Amniotic stem cell (primary cell): ENCODE data around the gene NDUFV3.
A peak's percentile ranks its signal among the peaks of the same experiment; 100 is the strongest.
"Not testable (repeated sequence)": the region's sequence is repeated elsewhere in the genome, so short reads cannot be mapped to it uniquely, and the experiment has no call there.

Source experiments
- DNase-seq: peaks from one replicate; lab custom pipeline; 2025; lab: John Stamatoyannopoulos, UW

The NDUFV3 gene

DNA sequence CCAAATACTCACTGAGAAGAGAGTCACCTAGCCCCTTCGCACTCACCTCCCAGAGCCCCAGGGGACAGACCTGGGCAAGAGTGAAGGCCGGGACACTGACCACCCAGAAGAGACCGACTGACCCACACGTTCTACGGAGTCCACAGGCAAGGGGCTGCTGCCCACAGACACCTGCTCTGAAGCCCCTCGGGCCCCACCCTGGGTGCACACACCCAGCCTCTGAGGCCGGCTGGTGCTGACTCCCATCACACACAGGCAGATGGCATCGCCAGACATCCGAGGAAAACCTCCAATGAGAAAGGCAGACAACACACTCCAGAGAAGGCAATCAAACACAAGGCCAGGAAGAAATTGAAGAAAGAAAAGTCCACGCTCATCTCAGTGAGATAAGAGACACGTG is 35.9 kb upstream of the NDUFV3 start:
- DNase-seq, result no peak

DNA sequence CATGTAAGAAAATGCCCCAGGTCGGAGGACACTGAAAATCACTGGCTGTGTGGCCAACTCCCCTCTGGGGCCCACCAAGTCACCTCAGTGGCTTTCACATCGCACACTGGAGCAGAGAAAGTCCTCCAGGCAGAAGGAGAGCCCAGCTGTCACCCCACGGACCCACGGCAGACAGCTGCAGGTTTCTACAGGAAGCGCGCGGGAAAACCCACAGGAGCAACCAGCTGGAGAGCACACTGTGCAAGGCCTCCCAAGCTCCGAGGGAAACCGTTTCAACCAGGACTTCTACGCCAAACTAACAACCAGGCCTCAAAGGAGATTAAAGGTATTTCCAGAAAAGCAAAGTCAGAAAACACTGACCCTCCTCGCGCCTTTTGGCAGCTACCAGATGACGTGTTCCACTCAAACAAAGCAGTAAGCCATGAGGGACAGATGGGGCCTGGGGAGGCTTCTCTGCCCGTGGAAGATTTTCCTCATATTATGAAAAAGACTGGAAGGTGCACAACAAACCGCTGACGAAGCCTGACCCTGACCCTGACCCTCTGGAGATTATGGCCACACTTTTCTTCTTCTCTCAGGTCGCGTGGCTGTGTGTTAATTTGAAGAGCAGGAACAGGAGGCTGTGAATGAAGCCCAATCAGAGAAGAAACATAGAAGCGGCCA is 34.8 kb upstream of the NDUFV3 start:
- DNase-seq, result no peak

DNA sequence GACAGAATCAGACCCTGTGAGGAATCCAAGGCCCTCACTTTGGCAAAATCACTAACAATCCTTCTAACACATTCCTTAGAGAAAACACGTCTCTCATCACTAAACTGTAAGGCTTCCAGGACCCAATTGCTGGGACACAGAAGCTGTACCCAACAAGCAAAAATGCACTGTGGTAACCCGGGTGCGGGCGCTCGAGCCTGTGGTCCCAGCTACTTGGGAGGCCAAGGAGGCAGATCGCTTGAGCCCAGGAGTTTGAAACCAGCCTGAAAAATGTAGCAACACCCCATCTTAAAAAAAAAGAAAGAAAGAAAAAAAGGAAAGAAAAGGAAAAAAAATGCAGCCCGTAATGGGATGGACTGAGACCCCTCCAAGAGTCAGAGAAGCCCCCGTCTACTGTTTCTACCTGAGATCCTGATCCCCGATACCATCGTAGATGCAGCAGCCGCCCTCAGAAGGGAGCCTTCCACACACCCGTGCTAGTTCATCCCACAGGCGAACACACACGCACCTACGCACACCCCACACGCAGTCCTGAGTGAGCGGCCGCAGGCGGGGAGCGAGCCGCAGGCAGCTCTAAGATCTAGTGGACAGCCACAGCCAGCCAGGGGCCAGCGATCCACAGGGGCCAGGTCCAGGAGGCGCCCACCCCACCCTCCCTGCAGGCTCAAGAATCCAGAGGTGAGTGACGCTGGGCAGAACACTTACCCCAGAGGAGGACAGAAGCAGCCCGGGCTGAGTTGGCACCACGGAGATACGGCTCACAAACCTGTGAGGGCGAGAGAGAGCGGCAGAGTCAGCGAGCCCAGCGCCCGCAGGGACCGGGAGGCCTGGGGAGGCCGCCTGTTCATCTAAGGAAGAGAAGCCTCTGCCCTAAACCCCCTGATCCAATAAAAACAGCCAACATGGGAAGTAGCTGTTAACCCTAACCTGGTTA is 33.9 kb upstream of the NDUFV3 start:
- DNase-seq, result no peak

DNA sequence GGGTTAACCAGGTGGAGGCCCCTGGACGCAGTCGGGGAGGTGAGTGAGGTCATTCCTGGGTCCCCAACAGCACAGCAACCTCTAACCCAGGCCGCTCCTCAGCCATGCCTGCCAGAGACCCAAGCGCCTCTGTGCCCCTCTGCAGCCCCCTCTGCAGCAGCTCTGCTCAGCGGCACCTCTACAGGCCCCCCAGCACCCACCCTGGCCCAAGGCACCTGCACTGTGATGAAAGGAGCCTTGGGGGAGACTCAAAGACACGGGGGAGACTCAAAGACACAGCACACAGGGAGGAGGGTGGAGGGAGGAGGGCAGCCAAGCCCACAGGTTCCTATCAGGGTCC is 33.2 kb upstream of the NDUFV3 start:
- DNase-seq, result no peak

DNA sequence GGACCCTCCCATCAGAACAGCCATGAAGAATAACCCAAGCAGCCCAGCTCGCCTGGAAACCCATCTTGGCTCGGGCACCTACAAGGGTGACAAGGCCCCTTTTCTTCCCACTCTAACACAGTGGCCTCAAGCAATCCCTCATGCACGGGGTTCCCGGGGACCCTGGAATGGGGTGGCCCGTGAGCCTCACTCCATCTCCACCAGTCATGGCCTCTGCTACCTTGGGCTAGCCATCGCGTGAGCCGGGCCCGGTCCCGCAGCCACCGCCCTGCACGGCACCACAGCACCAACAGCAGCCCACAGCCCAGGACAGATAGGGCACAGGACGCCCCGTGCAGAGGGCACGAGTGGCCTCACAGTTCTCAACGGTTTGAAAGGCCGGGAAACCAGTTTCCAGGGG is 32.8 kb upstream of the NDUFV3 start:
- no peak for DNase-seq

DNA sequence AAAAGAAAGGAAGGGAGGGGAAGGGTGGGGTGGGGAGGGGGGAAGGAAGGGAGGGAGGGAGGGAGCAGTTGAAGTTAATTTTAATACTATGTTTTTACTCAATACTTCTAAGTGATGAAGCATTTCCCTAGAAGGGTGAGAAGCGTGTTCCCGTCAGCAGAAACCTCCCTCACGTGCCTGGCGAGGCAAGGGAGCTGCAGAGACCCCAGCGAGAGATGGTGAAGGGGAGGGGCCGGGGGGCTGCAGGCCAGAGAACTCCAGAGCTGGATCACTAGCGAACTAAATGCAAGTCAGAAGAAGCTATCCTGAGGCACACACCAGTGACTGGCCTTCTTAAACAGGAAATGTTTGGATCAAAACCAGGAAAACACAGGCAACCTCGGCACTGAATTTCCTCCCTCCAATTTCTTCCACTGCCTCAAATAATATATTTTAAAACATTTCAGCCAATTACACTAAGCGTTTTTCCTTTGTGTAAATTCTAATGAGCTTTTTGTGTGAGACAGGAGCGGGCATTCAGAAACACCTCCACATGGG is 31.7 kb upstream of the NDUFV3 start:
- no peak for DNase-seq

DNA sequence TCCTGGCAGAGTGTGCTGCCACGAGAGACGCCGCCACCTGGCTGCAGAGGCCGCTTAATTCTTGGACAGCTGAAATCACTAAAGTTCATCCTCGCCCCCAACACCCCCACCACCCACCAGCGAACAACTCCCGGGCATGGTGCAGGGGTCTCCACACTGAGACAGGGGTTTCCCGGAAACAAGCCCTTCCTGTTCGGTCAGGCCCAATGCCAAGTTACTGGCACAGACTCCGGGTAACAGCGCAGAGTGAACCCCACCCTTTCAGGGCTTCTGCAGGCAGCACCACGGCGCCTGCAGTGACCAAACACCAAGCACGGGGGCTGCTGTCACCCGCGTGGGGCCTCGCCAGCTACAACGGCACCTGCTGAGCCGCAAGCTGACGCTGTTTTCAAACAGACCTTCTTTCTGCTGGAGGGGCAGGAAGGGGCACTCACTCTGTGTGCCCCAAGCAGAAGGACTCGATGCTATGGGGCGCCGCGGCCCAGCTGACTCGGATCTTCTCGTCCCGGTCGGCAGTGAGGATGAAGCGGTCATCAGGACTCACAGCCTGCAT is 31.2 kb upstream of the NDUFV3 start:
- DNase-seq, result no peak

DNA sequence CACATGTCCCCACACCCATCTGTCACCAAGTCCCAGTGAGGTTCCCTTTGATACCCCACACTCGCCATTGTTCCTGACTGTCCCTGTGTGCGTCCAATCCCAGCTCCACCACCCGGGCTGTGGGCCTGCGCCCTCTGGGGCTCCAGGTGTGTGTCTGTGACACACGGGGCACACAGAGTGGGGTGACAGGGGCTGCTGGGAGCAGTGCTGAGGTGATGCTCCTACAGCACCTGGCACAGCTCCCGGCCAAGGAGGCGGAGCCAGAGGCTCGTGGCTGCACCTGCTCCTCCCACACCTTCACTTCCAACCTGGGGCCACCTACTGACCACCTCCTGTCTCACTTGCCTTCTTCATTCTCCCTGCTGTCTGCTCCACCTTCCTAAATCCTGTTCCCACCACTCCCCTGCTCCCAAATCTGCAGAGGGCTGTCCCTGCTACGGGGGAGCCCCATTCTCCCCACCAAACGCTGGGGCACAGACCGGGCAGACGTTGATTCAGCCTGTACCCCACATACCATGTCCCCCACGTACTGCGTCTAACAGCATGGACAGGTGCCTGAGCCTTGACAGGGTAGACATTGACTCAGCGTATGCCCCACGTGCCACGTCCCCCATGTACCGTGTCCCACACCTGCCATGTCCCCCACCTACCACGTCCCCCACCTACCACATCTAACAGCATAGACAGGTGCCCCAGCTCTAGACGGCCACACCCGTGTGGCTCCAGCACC is 30.2 kb upstream of the NDUFV3 start:
- no peak for DNase-seq

DNA sequence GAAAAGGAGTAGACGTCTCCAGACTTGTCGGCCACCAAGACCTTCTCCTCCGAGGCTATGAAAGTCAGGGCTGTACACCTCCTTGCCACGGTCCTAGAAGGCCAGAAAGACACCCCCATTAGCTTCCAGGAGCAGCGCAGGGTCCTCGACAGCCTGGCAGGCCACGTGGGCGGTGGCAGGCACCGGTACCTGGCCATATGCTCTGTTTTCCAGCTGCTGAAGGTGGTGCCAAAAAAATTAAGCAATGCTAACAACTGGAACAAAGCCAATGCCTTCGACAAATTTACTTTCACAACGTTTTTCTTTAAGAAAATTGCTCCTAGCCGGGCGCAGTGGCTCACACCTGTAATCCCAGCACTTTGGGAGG is 29.6 kb upstream of the NDUFV3 start:
- no peak for DNase-seq

DNA sequence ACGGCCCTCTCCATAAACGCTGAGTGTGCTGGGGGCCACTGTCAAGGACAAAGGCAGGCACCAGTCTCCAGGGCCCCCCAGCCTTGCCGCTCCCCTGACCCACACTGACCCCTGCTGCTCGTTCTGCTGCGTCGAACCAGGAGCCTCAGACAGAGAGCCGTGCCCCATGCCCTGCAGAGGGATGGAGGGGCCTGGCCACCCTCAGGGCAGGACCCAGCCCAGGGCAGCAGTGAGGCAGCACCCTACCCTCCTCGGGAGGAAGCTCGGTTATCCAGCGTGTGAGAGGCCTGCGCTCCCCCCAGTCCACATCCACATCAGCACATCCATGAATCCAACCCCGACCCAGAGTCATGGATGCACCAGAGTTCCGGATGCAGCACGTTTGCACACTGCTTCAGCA is 28.8 kb upstream of the NDUFV3 start:
- DNase-seq, result no peak

DNA sequence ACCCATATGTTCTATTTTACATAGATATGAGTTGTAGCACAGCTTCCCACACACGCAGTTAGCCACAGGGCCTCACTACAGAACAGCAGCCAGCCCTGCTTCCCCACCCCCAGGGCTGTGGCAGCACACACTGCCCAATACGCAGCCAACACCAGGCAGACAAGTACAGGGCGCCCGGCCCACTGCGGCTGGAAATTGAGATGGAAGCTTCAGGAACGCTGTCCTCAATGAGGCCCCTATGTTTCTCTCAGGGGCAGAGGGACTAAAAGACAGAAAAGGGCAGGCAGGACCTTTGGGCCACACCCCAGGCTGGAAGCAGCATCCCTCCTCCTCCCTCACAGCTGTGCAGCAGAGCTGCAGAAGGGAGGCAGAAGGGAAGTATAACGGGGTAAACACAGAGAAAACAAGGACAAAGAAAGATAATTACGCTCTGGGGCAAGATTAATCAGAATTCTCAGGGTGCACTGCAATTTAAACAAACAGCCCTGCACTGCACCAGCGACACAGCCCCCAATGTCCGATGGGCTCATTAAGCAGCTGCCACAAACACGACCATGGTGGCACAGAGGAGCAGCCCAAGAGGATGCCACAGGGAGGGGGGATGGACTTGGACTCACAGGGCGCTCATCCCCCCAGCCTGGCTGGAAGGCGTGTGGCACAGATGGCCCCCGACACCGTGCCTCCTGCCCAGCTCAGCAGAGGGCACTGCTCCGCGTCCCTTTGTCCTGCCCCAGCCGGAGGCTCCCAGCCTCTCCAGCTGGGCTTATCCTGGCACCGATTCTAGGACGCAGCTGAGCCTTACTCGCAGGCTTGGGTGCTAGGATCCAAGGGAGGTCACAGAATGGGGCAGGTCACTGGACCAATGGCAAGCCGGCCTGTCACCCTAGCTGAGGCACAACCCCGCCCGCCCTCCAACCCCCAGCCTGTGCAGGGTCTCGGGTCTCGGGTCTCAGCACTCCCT is 28.0 kb upstream of the NDUFV3 start:
- no peak for DNase-seq

DNA sequence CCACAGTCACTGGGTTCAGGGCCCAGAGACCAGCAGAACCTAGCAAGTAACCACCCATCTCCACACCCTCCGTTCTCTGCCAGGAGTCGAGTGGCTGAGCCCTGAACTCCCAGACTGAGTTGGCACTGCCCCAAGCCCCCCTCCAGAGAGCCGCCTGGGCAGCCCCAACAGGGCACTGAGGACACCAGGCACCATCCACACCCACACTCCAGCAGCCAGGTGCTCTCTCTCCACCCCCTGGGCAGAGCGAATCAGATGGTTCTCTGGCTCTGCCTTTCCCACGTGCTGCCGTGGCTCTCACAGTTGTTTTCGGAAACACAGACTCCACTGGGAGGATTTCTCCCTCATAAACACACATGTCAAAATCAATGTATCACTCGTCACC is 27.3 kb upstream of the NDUFV3 start:
- no peak for DNase-seq

DNA sequence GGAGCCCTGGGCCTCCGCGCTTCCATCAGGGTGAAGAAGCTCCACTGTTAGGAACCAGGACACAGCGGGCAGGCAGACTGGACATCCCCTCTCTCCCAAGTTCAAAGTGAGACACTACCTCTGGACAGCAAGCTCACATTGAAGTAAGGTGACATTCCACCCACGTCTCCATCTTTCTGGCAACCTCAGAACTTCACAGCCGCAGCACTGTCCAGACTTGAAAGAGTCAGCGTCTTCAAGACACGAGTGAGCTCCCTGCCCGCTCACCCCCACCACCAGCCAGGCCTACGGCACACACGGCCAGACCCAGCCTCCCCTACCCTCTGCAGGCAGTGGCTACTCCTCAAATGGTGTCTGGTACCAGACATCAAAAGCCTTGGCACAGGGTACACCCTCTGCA is 24.9 kb upstream of the NDUFV3 start:
- DNase-seq, result no peak

DNA sequence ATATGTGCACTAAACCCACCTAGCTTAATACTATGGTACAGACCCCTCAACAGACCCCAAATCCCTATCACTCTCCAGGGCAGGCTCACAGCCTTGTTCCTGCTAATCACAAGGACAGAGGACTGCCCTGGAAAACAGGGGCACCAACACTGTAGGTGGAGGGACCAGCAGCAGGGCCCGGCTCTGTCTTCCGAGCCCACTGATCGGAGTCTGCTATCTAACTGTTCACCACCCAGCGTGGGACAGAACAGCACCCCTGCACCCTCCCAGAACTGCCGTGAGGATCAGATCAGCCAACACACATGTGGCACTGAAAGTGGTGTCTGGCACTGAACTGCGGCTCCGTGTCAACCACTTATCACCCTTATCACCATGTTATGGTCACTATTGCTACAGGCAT is 20.0 kb upstream of the NDUFV3 start:
- DNase-seq, result no peak

DNA sequence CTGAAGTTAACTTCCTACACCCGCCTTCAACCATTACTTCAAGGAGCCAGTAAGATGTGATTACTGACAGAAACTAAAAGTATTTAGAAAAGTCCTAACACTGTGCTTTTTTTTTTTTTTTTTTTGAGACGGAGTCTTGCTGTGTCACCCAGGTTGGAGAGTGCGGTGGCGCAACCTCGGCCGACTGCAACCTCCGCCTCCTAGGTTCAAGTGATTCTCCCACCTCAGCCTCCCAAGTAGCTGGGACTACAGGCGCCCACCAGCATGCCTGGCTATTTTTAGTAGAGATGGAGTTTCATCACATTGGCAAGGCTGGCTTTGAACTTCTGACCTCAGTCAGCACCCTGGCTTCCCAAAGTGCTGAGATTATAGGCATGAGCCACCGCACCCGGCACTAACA is 17.3 kb upstream of the NDUFV3 start:
- DNase-seq, result not testable (repeated sequence)

DNA sequence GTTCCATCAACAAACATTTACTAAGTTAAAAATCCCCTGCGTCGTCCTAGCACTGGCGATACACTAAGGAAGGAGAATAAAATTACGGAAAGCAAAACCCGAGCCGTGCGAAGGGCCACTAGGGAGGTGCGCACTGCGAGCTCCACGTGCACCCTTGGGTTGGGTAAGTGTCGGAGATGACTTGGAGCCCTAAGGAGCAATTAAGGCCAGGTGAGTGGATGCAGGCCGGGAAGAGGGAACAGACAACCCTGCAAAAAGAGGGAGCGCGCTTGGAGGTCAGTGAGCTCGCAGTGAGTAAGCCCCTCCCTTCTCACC is 14.5 kb upstream of the NDUFV3 start:
- DNase-seq, result no peak

DNA sequence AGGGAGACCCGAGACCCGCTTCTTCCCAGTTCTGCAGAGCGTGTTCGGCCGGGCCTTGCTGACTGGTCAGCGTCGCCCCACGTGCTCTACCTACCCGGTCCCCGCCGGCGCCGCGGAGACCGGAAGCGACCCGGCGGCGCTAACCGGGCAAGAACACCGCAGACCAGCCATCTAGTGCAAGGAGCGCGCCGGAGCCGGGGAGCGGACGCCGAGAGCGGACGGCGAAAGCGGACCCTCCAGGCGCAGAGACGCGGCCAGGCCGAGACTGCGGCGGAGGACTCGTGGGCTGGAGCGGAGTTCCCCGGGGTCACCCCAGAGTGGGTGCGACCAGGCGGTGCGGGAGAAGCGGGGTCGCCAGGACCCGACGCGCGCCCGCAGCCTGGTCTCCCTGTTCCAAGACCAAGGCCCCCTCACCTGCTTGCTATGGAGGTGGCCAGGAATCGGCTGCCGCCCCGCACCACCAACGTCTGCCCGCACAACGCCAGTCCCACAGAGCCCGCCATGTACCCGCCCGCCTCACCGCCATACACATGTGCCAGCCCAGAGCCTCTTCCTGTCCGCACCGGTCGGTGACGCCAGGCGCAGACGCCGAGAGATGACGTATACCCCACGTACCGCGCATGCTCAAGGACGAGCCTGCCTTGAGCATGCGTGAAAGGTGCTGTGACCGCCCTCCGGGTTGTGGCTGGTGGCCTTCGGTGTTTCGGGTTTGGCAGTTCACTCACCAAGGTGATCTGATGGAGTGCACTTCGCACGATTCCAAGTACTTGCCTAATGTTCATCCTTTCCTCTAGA is 13.9 kb upstream of the NDUFV3 start, which contains the start of gene WDR4:
Gene WDR4, minus strand, starts transcription at position 547 of the 795 bp plus-strand sequence. Its CDS starts 44 bp downstream, at position 503.
- peak; percentile 93 for DNase-seq

DNA sequence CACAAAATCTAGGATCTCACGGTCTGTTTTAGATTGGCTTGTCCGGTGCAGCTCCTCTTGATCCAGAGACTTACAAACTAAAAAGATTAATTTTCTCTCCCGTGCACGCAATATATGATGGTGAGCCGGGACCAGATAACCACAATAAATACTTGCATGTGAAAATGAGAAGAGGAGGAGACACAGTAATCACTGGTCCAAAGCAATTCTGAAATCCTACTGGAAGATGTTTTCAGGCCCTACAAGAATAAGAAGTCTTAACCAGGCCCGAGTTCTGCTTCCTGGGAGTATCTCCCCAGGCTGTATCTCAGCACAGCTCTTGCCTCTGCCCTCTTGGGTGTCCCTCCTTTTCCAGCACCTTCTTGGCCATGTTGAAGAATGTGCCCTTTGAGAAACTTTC is 12.8 kb upstream of the NDUFV3 start:
- no peak for DNase-seq

DNA sequence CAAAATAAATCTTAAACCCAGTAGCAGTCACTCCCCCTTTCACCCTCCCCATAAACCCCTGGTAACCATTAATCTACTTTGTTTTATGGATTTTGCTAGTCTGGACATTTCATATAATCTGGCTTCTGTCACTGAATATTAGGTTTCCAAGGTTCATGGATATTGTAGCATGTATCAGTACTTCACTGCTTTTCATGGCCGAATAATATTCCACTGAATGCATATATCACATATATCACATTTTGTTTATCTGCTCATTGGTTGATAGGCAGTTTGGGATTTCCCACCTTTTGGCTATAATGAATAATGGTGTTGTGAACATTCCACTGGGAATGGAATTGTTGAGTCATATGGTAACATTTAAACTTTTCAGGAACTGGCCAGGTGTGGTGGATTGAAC is 9.2 kb upstream of the NDUFV3 start:
- no peak for DNase-seq

DNA sequence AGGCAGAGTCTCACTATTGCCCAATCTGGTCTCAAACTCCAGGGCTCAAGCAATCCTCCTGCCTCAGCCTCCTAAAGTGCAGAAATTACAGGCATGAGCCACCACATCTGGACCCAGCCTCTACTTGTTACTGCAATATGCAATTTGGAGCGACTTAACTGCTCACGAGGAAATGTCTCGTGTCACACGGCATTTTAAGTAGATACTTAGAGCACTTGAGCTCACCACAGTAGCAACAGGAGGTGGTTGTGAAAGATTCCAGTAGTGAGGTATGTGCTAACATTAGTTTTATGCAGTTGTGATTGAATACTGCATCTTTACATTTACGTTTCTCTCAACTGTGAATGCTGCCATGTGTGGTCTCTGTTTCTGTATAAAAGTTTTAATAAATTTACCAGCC is 5.8 kb upstream of the NDUFV3 start:
- no peak for DNase-seq

DNA sequence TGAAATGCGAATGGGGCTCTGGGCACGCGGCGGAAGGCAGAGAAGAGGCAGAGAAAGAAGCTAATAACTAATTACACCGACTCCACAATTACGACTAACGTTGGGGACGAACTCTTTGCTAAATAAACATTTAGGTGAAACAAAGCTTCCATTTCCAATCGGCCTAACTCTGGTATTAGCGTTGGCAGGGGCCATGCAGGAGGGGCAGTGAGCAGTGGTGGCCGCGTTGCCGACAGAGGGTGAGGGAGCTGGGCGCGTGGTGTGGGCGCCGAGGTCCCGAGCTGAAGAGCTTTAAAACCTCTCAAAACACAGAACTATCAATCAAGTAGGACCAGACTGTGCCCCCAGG is 553 bp upstream of the NDUFV3 start:
- DNase-seq, result no peak
